ENCODE data around the gene HYAL3. TPM values are rescaled to one million over a fixed set of nuclear protein-coding genes. Genes with fewer than 3 reads are reported as not detected.
"Not testable (repeated sequence)": the region's sequence is repeated elsewhere in the genome, so short reads cannot be mapped to it uniquely, and the experiment has no call there.

The HYAL3 gene
- total RNA-seq, 1 donor from 2014 or later = 12.5 TPM

- intact Hi-C loops (cut with micrococcal nuclease) = no loop called here
These were observed 23.8 kb downstream of the HYAL3 start for GRCh38 chr3:50275141-50275995.

GRCh38 chr3:50274371-50275104 lies 24.7 kb downstream of the HYAL3 start:
- intact Hi-C loops (cut with micrococcal nuclease) = loop anchor here (1.0 kb wide), 2 partner anchors 18 to 50 kb away; partner anchors contain the start of gene IFRD2

DNA sequence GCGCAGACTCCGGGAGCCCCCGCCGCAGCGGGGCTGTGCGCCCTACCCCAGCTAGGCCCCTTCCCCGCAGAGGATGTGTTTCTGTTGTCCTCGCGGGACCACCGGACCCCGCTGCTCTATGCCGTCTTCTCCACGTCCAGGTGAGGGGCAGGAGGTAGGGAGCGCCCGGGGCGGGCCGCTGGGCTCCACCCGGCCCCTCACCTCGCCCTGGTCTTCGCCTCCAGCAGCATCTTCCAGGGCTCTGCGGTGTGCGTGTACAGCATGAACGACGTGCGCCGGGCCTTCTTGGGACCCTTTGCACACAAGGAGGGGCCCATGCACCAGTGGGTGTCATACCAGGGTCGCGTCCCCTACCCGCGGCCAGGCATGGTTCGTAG lies 25.5 kb downstream of the HYAL3 start:
- intact Hi-C loops (cut with micrococcal nuclease) = loop anchor here (1.0 kb wide), 7 partner anchors 13 to 152 kb away; partner anchors contain the start of gene IFRD2

DNA sequence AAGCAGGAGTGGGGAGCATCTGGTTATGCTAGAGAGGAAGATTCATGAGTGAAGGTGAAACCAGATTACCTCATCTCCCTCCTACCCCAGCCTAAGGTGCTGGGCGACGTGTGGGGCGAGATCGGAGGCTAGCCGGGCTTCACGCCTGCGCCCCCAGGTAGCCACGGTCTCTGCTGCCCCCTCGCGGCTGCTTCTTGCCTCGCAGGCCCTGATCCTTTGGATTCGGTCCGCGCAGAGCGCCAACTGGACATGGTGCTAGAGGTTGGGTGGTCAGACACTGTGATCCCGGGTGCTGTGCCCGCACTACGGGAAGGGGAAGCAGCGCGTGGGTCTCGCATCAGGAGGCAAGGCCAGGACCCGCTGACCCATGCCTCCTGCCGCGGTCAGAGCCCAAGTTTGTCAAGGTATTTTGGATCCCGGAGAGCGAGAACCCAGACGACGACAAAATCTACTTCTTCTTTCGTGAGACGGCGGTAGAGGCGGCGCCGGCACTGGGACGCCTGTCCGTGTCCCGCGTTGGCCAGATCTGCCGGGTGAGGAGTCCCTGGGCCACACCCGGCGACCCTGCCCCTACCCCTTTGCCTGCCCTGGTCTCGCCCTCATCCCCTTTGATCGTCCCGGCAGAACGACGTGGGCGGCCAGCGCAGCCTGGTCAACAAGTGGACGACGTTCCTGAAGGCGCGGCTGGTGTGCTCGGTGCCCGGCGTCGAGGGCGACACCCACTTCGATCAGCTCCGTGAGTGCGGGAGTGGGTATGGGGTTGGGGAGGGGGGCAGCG lies 26.1 kb downstream of the HYAL3 start:
- intact Hi-C loops (cut with micrococcal nuclease) = loop anchor here (1.0 kb wide), 5 partner anchors 13 to 152 kb away; no protein-coding TSS in a partner anchor

DNA sequence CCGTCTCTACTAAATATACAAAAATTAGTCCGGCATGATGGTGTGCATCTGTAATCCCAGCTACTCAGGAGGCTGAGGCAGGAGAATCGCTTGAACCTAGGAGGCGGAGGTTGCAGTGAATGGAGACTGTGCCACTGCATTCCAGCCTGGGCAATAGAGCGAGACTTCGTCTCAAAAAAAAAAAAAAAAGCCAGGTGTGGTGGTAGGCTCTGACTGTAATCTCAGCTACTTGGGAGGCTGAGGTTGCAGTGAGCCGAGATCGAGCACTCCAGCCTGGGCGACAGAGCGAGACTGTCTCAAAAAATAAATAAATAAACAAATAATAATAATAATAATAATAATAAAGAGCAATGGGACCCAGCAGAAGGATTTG lies 26.7 kb downstream of the HYAL3 start:
- intact Hi-C loops (cut with micrococcal nuclease) = not testable (repeated sequence)

GRCh38 chr3:50271314-50271936 lies 27.8 kb downstream of the HYAL3 start:
- intact Hi-C loops (cut with micrococcal nuclease) = no loop called here

DNA sequence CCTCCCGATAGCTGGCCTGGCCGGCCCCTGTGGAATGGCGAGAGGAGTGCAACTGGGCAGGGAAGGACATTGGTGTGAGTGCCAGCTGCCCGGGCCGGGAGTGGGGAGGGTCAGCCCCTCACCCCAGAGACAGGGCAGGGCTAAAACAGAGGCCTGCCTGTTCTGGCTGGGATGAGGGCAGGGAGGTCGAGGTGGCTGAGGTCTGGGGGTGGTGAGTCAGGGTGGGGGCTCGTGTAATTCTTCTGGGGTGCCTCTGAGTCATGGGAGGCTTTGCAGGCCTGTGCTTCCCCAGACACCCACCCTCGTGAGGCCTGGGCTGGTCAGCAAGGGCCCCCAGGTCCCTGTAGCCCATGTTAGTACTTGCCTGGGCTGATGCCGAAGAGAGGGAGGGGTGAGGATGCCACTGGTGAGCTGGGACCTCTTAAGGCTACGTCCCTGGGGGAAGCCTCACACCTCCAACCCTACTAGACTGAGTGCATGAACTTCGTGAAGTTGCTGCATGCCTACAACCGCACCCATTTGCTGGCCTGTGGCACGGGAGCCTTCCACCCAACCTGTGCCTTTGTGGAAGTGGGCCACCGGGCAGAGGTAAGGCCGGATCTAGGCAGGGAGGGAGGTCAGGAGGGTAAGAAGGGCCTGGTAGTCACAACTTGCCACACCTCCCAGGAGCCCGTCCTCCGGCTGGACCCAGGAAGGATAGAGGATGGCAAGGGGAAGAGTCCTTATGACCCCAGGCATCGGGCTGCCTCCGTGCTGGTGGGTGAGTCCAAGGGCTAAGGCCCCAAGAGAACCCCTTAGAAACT lies 28.6 kb downstream of the HYAL3 start:
- intact Hi-C loops (cut with micrococcal nuclease) = no loop called here

DNA sequence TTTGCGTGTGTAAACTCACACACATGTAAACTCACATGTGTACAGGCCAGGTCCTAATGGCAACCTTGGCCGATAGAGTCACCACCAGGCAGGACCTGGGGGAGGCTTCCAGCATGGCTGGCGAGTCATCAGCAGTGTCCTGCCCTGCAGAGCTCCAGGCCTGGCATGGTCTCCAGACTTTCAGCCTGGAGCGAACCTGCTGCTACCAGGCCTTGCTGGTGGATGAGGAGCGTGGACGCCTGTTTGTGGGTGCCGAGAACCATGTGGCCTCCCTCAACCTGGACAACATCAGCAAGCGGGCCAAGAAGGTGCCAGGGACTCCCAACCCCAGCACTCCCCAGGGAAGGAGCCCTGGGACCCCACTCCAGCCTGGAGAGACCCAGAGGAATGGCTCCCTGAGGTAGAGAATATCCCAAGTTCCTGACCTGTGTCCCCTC lies 29.2 kb downstream of the HYAL3 start:
- intact Hi-C loops (cut with micrococcal nuclease) = no loop called here

GRCh38 chr3:50269460-50269859 lies 29.7 kb downstream of the HYAL3 start:
- intact Hi-C loops (cut with micrococcal nuclease) = no loop called here

DNA sequence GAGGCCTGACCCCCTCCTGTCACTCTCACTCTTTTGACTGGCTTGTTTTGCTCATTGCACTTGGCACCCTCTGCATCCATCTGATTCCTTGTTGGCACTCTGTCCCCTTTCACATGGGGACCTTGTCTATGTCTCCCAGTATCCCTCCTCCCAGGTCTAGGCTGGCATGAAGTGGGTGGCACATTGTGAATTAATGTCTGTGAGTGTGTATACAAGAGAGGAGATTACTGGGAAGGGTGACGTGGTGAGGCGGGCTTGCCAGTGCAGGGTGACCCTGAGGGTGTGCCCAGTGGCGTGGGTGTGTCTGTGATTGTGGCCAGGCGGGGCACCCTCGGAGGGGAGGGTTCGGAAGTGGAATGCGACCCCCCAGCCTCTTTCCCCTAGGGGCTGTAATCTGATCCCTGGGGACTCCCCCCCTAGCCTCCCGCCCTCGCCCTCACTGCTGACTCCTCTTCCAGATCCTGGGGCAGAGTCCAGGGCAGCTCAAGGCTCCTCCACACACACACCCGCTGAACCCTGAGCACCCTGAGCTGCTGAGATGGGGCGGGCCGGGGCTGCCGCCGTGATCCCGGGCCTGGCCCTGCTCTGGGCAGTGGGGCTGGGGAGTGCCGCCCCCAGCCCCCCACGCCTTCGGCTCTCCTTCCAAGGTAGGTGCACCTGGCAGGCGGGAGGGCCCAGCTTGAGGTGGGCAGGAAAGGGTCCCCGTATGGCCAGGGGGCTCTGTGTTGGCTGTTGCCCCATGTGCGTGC lies 30.3 kb downstream of the HYAL3 start, which contains the start of gene SEMA3B:
TSS of gene SEMA3B (plus strand) at position 445 of the 749 bp plus-strand sequence. CDS start at position 539, 94 bp downstream.
- intact Hi-C loops (cut with micrococcal nuclease) = no loop called here

GRCh38 chr3:50268276-50268675 lies 30.9 kb downstream of the HYAL3 start:
- intact Hi-C loops (cut with micrococcal nuclease) = no loop called here

DNA sequence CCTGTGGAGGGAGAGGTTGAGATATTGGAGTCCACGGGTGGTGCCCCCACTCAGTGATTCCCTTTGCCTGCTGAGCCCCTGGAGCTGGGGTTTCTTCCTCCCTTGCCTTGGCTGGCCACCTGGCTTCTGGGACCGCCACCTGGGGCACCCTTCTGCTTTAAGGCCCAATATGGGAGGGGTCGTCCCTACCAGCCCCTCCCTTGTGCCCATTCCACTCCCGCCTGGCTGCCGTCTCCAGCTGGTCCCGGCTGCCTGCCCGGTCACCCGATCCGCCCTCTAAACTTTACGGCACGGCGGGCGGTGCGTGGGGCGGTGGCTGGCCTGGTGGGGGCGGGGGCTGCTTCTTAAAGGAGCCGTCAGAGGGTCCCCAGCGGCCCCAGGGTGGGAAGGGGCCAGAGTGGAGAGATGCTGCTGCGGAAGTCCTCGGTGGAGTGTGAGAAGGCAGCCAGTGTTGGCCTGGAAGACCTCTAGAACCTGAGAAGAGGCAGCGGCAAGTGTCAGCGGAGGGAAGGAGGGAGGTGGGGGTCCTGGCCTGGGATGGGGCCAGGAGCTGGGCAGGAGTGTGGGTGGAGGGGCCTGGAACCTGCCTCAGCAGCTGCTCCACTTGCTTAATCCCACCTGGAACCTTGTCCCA lies 31.8 kb downstream of the HYAL3 start:
- intact Hi-C loops (cut with micrococcal nuclease) = no loop called here

GRCh38 chr3:50266836-50267235 lies 32.4 kb downstream of the HYAL3 start:
- intact Hi-C loops (cut with micrococcal nuclease) = no loop called here

GRCh38 chr3:50266017-50266416 lies 33.2 kb downstream of the HYAL3 start:
- intact Hi-C loops (cut with micrococcal nuclease) = no loop called here

- intact Hi-C loops (cut with micrococcal nuclease) = no loop called here
These were observed 33.6 kb downstream of the HYAL3 start for GRCh38 chr3:50265571-50265970.

DNA sequence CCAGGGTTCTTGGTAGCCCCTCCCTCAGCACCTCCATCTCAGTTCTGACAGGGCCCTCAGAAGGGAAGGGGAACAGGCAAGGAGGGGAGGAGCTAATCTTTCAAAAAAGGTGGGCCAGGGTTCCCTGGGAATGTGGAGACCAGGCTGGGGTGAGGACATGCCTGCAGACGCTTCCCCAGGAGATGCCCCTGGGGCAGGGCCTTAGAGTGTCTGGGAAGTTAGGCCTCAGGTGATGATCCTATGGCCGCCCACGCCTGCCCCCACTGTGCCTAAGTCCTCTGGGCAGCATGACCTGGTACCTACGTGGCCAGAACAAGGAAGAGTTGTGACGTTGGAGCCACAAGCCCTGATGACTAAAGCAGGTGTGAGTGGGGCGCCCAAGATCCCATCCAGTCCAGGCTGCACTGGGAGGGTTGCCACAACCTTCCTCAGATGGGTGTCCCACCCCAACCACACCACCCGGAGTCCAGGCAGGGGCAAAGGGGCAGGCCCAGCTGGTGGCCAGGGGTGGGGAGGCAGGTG lies 34.2 kb downstream of the HYAL3 start:
- intact Hi-C loops (cut with micrococcal nuclease) = no loop called here

DNA sequence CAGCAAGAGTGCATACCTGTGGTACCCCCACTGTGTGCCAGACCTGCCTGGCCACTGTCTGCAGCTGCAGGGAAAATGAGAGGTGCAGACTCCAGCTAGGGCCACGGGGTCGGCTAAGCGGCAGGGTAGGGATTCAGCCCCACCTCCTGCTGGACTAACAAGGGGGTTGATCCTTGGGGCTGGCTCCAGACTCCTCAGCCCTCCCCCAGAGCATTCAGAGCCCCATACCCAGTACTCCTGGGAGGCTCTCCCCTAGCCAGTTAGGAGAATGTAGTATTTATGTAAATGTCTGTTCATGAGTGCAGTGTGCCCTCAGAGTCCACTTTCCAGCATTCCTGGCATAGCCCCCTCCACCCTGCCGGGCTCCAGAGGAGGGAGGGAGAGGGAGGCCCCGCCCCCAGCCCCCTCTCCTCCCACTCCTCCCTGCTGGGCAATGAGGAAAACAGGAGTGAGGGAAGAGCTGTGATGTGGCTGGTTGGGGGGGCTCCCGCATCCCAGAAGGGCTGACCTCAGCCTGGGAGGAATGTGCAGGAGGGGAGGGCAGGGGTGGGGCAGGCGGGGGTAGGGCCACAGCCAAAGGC lies 34.7 kb downstream of the HYAL3 start:
- intact Hi-C loops (cut with micrococcal nuclease) = no loop called here
